HG02884 (cell line): ENCODE results near the gene PYY.
"Not testable (repeated sequence)": the region's sequence is repeated elsewhere in the genome, so short reads cannot be mapped to it uniquely, and the experiment has no call there.

Source experiments
- ATAC-seq: cut with Tn5 transposase; IDR thresholded peaks from one replicate; pipeline ENCODE4 v1.9.1; 2021; ENCODE audit warnings: mild to moderate bottlenecking, moderate library complexity; ENCODE audit not compliant: unreplicated experiment

PYY gene

GRCh38 chr17:43949781-43950180 lies 4.0 kb downstream of the PYY start:
- ATAC-seq = no peak

GRCh38 chr17:43946781-43947180 lies 7.0 kb downstream of the PYY start:
- no peak for ATAC-seq

GRCh38 chr17:43945074-43945829 lies 8.5 kb downstream of the PYY start:
- no peak for ATAC-seq

GRCh38 chr17:43942051-43942685 lies 11.6 kb downstream of the PYY start, which contains the start of gene PPY:
TSS of gene PPY (minus strand) at chr17:43942476. CDS start at chr17:43941654, 822 bp downstream.
- ATAC-seq = no peak

GRCh38 chr17:43940630-43941029 lies 13.1 kb downstream of the PYY start:
- no peak for ATAC-seq

GRCh38 chr17:43939886-43940285 lies 13.9 kb downstream of the PYY start:
- no peak for ATAC-seq

- not testable (repeated sequence) for ATAC-seq
These were observed 14.3 kb downstream of the PYY start for GRCh38 chr17:43939452-43939851.

- no peak for ATAC-seq
These were observed 14.9 kb downstream of the PYY start for GRCh38 chr17:43938838-43939182.

- ATAC-seq = no peak
These were observed 17.3 kb downstream of the PYY start for GRCh38 chr17:43936434-43936833.

- no peak for ATAC-seq
These were observed 17.8 kb downstream of the PYY start for GRCh38 chr17:43935926-43936261.

- ATAC-seq = no peak
These were observed 18.4 kb downstream of the PYY start for GRCh38 chr17:43935204-43935925.

- ATAC-seq = no peak
These were observed 20.8 kb downstream of the PYY start for GRCh38 chr17:43932923-43933322.

GRCh38 chr17:43932357-43932756 lies 21.4 kb downstream of the PYY start:
- ATAC-seq = no peak

- ATAC-seq = no peak
These were observed 22.6 kb downstream of the PYY start for GRCh38 chr17:43931062-43931571.

- no peak for ATAC-seq
These were observed 25.1 kb downstream of the PYY start for GRCh38 chr17:43928609-43929008.

- ATAC-seq = not testable (repeated sequence)
These were observed 25.8 kb downstream of the PYY start for GRCh38 chr17:43927929-43928328.

GRCh38 chr17:43927060-43927864 lies 26.5 kb downstream of the PYY start:
- ATAC-seq = no peak

- no peak for ATAC-seq
These were observed 29.2 kb downstream of the PYY start for GRCh38 chr17:43924558-43924957.

GRCh38 chr17:43920500-43921095 lies 33.1 kb downstream of the PYY start:
- ATAC-seq = no peak

GRCh38 chr17:43918026-43918389 lies 35.7 kb downstream of the PYY start:
- no peak for ATAC-seq
